GM19328 (cell line): Measurements from ENCODE around the gene SMYD3.
"Not testable (repeated sequence)": the region's sequence is repeated elsewhere in the genome, so short reads cannot be mapped to it uniquely, and the experiment has no call there.

Experiments
- ATAC-seq: cut with Tn5 transposase; IDR thresholded peaks from one replicate; pipeline ENCODE4 v1.9.1; 2021; ENCODE audit warnings: mild to moderate bottlenecking, moderate library complexity; ENCODE audit not compliant: unreplicated experiment

SMYD3 gene

DNA sequence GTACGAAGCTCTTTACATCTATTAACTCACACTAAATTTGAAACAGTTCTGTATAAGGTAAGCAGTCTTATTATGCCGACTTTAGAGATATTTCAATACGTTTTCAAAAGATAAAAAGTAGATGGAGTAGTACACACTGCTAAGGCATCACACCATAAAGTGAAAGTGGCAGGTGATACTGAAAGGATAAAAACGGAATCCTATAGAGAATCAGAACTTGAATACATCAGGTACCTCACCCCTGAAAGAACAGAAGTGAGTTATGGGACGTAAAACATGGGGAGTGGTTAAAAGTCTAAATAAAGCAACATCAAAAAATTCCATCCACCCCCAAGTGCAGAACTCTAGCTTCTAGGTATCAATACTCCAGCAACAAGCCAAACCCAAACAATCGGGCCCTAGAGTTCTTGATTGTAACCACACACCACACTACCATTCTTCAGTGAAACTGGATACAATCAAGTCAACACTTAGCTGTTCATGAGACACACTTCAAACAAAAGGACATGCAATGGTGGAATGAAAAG is 142.6 kb downstream of the SMYD3 start:
- peak; percentile 75 for ATAC-seq

DNA sequence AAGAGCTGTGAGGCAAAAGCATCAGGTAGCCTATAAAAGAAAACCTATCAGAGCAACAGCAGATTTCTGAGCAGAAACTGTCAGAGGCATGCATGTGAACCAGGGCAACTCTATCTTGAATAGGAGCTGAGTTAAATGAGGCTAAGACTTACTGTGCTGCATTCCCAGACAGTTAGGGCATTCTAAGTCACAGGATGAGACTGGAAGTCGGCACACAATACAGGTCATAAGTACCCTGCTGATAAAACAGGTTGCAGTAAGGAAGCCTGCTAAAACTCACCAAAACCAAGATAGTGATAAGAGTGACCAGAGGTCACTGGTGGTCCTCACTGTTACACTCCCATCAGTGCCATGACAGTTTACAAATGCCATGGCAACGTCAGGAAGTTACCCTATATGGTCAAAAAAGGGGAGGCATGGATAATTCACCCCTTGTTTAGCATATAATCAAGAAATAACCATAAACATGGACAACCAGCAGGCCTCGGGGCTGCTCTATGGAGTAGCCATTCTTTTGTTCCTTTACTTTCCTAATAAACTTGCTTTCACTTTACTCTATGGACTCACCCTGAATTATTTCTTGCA is 150.0 kb downstream of the SMYD3 start:
- not testable (repeated sequence) for ATAC-seq

DNA sequence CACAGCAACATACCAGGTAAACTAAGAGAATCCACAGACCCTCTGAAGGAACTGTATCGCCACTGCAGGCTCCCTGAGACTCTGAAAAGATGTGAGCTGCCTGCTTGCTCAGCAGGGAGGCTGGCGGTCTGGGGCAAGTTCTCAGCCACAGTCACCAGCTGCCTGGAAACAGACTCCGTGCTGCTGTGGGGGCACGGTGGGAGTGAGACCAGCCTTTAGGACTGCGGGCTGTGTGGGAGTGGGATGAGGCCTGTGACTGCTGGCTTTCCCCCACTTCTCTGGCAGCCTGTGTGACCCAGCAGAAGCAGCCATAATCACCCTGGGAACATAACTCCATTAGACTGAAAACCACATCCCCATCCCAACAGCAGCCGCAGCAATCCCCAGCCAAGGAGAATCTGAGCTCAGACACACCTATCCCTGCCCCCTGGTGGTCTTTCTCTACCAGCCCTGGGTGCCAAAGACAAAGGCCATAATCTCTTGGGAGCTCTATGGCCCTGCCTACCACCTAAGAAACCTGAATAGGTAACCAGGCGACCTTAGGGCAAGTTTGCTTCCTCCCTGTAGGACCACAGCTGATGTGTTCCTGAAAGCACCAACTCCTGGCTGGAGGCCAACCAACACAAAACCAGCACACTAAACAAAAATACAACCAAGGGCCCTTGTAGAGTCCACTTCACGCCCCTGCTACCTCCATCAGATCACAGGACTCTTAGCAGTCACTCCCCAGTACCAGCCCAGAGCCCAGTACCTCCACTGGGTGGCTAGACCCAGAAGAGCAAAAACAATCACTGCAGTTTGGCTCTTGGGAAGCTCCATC is 151.5 kb downstream of the SMYD3 start:
- no peak for ATAC-seq

DNA sequence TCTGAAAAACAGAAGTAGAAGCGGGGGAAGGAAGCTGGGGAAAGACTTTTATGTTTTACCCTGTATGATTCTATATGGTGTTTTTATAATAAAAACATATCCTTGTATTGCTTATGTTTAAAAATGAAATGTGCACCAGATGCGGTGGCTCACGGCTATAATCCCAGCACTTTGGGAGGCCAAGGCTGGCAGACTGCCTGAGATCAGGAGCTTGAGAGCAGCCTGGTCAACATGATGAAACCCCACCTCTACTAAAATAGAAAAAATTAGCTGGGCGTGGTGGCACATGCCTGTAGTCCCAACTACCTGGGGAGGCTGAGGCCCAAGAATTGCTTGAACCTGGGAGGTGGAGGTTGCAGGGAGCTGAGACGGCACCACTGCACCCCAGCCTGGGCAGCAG is 155.4 kb downstream of the SMYD3 start:
- ATAC-seq: no peak

DNA sequence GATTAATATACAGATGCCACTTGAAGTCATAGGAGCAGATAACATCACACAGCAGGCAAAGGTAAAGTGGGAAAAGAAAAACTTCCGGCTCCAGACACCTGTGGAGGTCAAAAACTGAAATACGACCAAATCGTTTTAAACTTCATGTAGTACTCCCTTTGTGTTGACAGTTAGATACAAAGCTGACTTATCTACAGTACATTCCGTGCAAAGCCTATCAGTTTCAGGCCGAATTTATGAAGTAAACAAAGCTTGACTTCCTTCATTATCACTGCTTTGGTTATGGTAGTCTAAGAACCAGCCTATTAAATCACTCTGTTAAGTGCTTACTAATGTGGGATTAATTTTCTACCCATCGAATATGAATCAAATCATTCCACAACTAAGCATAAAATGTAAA is 156.3 kb downstream of the SMYD3 start:
- ATAC-seq: no peak

DNA sequence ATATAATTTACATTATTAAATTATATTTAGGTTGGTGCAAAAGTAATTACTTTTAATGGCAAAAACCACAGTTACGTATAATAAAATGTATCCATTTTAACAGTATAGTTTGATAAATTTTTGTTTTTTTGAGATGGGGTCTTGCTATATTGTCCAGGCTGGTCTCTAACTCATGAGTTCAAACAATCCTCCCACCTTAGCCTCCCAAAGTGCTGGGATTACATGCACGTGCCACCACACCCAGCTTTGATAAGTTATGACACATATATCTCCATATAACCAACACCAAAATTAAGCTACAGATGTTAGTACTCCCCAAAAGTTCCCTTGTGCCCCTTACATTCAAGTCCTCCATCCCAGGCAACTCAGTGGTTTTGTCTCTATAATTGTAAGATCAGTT is 163.1 kb downstream of the SMYD3 start:
- ATAC-seq: no peak

DNA sequence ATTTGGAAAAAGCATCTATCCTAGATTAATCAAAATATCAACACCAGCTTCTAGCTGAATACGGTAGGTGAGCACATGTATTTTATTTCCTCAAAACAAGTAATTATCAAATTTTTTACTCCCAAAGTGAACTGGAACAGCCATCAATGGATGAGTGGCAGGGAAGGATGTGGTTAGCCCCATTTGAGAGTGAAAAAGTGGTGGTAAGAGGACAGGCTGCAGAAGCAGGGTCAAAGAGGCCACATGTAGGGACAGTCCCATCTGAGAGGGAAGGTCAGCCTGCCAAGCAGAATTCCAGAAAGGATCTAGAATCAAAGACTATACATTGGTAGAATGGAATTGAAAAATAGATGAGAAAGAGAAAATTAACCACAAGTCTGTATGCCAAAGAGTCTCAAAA is 163.8 kb downstream of the SMYD3 start:
- no peak for ATAC-seq

DNA sequence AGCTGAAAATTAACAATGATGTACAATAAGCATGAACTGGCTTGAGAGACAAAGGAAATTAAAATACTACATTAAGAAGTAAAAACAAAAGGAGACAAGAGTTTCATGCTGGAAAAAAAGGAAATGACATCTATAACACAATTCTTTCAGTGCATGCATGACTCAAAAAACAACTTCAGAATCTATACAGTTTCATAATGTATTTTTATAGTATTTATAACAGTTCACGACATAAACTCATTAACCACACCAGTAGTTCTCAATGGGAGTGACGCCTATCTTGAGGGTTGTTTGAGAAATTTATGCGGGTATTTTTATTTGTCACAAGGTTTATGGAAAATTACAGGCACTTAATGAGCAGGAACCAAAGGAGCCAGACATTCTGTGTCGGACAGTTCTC is 168.5 kb downstream of the SMYD3 start:
- ATAC-seq: no peak

DNA sequence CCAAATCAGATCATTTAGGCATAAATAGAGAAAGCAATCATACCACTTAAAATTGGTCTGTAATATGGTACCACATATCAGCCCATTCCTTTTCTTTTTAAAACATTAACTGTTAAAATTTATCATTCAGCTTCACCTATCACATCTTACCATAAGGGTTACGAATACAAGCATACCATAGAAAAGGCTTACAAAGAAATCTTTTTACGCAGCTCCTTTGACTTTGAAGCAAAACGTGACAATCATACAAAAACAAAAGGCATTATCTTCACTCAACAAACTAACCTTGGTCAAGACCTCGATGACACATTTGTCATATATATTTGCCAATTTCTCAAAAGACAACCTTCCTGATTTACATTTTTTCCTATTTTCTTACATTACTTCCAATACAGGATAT is 169.0 kb downstream of the SMYD3 start:
- ATAC-seq: no peak

DNA sequence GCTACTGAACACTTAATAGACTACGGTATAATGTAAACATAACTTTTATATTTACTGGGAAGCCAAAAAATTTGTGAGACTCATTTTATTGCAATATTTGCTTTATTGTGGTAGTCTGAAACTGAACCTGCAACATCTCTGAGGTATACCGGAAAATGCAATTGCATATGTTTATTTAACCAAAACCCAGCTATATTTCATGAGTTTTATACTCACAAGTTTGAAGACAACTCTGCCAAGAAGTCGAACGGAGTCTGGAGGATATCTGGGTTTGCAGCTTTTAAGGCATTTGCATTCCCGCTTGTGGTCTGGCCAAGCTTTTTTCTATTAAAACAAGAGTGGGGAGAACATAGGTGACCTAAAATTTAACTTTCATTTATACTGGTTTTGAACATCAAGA is 171.9 kb downstream of the SMYD3 start:
- ATAC-seq: no peak

DNA sequence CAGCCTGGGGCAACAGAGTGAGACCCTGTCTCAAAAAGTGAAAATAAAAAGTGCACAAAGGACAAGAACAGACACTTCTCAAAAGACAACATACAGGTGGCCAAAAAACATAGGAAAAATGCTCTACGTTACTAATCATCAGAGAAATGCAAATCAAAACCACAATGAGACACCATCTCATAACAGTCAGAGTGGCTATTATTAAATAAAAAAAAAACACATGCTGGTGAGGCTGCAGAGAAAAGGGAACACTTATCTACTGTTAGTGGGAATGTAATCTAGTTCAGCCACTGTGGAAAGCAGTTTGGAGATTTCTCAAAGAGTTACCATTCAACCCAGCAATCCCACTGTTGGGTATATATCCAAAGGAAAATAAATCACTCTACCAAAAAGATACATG is 173.2 kb downstream of the SMYD3 start:
- no peak for ATAC-seq

DNA sequence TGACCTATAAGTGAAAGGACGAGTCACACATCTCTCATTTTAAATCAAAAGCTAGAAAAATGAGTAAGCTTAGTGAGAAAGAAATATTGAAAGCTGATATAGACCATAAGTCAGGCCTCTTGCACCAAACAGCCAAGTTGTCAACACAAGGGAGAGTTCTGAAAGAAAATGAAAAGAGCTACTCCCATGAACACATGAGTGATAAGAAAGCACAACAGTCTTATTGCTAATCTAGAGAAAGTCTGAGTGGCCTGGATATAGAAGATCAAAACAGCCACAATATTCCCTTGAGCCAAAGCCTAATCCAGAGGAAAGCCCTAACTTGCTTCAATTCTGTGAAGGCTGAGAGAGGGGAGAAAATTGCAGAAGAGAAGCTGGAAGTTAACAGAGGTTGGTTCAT is 175.0 kb downstream of the SMYD3 start:
- no peak for ATAC-seq

DNA sequence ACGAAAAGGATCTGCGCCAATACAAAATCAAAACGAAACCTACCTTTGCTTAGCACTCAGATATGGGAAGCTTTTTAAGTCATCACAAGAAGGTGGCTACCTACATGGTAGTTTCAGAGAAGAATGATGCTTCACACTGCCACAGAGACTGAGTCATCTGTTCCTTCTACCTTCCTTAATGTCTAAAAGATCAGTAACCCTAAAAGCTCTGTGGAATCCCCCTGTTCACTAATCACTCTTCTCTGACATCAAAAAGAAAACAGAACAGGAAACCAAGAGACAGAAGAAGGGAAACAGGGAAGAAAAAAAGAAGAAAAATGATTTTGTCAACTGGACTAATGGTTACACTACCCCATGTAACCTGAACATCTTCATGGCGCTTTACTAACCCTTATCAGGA is 177.2 kb downstream of the SMYD3 start:
- peak; percentile 94 for ATAC-seq

DNA sequence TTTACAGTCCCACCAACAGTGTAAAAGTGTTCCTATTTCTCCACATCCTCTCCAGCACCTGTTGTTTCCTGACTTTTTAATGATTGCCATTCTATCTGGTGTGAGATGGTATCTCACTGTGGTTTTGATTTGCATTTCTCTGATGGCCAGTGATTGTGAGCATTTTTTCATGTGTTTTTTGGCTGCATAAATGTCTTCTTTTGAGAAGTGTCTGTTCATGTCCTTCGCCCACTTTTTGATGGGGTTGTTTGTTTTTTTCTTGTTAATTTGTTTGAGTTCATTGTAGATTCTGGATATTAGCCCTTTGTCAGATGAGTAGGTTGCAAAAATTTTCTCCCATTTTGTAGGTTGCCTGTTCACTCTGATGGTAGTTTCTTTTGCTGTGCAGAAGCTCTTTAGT is 177.8 kb downstream of the SMYD3 start:
- ATAC-seq: not testable (repeated sequence)

DNA sequence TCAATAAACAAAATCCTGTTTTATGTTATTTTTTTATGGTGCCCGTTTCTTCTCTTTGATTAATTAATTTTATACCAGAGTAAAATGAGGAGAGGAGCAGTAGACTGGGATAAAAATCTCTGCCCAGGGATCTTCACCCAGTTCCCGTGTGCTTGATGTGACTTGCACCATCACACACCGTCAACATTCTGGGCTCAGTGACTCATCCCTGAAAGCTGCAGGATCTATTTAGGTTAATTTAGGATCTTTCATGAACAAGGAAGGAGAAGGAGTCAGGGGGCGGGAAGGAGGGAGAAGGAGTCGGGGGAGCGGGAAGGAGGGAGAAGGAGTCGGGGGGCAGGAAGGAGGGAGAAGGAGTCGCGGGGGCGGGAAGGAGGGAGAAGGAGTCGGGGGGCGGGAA is 182.4 kb downstream of the SMYD3 start:
- ATAC-seq: no peak

DNA sequence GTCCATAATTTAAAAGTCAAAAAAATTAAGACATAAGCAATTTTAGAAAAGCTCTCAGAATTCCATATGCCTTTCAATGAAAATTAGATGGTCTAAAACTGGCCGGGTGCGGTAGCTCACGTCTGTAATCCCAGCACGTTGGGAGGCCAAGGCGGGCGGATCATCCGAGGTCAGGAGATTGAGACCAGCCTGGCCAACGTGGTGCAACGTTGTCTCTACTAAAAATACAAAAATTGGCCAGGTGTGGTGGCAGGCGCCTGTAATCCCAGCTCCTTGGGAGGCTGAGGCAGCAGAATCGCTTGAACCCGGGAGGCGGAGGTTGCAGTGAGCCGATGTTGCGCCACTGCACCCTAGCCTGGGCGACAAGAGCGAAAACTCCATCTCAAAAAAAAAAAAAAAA is 183.0 kb downstream of the SMYD3 start:
- ATAC-seq: not testable (repeated sequence)

DNA sequence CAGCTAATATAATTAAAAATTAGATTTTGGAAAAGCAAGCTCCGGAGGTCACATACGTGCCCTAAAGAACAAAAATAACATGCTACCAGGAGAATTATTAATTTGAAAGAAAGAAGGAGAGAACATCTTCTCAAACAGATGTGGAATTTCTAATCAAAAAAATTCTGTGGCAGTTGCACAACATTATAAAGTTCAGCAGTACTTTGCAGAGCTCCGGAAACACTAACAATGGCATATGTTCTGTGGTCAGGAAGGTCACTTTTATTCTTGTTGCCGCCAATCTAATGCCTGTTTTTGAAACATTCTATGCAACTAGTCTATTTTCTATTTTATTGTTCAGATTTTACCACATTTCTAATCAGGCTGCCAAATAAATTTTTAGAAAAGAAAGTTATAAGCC is 186.8 kb downstream of the SMYD3 start:
- no peak for ATAC-seq

DNA sequence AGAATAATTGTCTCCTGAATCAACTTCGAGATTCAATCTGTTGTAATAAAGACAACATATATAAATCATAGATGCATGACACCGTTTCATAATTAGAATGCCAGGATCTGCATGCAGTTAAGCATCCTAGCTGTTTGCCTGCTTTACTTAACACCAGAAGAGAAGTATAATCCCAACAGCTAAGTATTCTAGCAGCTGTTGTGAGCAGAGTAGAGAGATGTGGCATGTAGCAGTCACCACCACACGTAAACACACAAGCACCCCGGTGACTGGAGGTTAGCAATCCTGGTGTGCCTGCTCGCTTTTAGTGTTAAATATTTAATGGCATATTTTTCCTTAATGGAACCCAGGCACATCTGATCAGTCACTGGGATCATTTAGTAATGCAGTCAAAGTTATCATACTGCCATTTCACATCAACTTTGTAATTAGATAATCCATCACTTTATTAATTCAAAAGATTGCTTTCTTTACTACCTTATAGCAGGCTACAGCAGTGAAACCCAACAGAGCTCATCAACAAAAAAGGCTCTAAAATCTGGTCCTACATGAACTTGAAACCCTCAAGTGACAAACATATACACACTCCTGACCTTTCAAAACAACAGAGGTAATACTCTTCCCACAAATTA is 187.9 kb downstream of the SMYD3 start:
- no peak for ATAC-seq

DNA sequence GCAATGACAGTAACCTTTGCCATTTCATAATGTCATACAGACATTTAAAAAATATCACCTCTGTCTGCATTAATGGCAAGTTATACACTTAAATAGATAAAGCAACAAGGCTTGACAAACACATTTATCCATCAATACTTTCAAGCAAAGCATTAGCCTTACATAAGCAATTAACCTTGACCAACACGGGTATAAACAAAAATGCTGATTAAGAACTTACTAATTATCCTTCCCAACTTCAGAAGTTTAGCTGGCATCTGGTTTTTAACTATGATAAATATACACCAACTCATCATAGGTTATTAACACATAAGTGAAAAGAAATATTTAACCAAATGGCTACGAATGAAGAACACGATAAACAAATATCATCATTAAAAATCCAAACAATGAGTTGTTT is 188.5 kb downstream of the SMYD3 start:
- no peak for ATAC-seq

DNA sequence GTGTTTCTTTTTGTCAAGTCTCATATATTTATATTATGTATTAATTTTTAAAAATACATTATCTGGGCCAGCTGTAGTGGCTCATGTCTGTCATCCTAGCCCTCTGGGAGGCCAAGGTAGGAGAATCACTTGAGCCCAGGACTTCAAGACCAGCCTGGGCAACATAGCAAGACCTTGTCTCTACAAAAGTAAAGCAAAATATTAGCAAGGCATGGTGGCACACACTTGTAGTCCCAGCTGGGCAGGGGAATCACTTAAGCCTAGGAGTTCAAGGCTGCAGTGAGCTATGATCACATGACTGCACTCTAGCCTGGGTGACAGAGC is 189.1 kb downstream of the SMYD3 start:
- no peak for ATAC-seq

DNA sequence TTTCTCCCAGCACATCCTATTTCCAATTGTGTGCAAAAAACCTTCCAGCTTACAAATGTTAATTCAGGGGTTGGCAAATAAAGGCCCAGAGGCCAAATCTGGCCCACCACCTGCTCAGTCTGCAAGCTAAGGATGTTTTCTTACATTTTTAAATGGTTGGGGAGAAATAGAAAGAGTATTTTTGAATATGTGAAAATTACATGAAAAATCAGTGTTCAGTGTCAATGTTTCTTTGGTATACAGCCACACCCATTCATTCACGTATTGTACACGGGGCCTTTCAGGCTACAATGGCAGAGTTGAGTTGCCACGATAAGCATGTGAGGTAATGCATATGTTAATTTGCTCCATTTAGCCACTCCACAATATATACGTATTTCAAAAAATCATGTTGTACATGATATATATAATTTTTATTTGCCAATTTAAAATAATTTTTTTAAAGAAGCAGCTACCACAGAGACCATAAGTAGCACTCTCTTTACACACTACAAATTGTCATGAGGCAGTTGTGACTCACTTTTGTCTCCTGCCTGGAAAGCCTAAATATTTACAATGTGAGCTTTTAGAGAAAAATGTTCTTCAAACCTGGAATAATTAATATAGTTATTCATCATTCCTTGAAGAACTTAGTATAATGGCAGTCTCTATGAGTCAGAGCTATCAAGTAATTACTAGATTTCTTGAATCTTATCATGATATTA is 189.6 kb downstream of the SMYD3 start:
- ATAC-seq: no peak

DNA sequence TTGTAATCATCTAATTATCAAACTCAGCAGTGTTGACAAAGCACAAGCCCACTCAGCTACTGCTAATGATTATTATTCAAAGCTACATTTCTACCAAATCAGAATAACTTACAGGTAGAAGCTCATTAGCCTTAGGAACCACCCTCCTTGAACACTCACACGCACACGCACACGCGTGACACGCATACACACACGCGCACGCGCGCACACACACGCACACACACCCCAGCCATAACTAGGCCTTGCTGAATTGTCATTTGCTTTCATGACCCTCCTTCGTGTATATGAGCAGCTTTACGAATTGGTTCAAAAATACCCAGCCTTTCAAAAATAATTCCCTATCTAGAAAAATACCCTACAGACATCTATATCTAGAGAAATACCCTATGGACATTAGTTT is 195.6 kb downstream of the SMYD3 start:
- no peak for ATAC-seq
